GM08714 (cell line): Measurements from ENCODE around the gene TMEM163.
"Not testable (repeated sequence)": the region's sequence is repeated elsewhere in the genome, so short reads cannot be mapped to it uniquely, and the experiment has no call there.

Experiments used
- H3K4me3 ChIP-seq: fragments of 200-500 bp; sonication (Bioruptor generic); 2 replicates; pipeline ENCODE4 v1.5.1; 2014; ENCODE audit warnings: mild to moderate bottlenecking, low read length, inconsistent platforms
- ZNF274 ChIP-seq: IDR thresholded peaks from 2 replicates; pipeline ENCODE4 v1.6.1; 2012; ENCODE audit warnings: mild to moderate bottlenecking, low read depth, low read length

TMEM163 gene

DNA sequence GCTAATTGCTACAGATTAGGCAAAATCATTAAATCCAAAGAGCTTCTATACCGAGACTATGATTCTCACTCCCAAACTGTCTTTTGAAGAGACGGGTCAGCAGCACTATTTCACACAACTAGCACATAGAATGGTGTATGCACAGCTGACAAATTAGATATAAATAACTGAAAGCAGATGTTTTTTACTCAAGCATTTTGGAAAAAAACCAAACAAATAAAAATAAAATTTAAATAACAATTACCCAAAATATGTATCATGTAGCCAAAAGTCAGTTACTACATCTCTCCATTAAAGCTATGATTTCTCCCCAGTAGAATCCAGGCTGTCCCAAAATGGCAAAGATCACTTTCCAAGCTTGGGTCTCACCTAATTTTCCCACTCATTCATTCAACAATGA, 107.9 kb downstream of the TMEM163 start:
- no peak overlapping the region for H3K4me3 ChIP-seq
- TF ChIP-seq ZNF274: no peak

DNA sequence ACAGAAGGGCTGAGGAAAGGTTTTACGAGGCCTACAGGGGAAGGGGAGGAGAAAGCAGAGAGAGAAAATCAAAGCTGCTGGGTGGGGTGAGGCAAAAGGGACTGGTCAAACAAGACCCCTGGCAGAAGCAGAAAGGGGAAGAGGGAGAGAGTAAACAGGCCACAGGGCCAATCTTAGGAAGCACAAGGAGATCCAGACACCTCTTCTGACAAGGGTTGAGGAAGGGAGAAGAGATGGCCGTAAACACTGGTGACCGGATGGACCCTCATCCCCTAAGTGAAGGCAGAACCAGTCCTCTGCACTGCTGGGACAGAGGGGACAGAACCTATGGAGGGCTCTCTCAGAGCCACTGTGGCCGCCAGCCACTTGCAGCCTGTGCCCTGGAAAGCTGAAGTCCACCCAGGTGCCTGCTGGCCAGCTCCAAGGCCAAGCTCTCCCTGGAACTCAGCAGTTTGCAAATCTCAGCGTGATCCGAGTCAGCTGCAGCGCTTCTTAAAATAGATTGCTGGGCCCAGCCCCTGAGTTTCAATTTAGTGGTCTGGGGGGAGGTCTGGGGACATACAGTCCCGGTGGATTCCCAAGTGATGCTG, 108.8 kb downstream of the TMEM163 start:
- TF ChIP-seq ZNF274: no peak
- H3K4me3 ChIP-seq: no peak overlapping the region

DNA sequence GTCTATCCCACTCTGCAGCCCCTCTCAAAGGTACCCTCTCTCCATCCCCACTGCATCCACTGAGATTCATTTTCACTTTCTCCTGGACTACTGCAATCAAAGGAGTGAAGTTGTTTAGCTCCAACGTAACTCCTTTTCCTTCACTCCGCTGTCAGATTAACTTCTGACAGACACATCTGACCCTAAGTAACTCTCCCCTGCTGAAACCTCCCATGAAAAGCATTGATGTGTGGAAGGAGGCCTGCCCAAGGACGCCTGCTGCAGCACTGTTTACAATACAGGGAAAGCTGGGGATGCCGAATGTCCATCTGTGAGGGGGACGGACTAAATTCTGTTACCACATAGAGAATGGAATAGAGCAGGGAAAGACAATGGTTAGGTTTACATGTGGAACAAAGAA, 114.8 kb downstream of the TMEM163 start:
- no peak for TF ChIP-seq ZNF274

DNA sequence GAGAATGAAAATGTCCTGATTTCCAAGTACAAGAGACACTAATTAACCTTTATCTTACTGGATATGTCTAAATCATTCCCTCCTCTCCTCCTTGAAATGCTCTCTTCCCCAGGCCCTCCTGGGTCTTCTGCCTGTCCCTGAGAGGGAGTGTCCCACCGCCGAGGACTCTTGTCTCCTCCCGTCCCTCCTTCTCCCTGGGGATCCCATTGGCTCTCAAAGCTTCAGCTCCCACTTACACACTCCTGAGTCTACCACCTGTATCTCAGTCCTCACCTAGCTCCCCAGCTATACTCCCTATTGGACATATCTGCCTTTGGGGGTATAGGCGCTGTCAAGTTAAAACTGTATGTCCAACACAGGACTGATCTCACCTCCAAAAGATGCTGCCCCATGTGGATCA, 116.1 kb downstream of the TMEM163 start:
- H3K4me3 ChIP-seq: no peak overlapping the region
- no peak for TF ChIP-seq ZNF274

More for the DNA sequence above, 114.8 kb downstream of the TMEM163 start:
- no peak overlapping the region for H3K4me3 ChIP-seq

DNA sequence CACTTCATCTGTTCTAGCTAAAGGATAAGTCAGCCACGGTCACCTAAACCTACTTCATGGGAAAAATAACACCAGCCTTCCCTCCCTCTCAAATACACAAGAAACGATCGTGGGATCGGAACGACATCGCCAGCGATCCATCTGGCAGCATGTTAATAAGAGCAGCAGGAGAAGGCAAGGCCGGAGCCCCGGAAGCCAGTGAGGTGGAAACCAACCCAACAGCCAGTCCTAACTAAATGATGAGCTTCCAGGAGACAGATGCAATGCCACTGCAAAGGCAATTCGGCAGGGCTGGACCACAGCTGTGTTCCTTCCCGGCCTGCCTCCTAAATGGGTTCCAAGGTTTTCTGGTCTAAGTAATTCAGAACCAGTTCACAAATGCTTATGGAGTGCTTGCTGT, 117.5 kb downstream of the TMEM163 start:
- no peak overlapping the region for H3K4me3 ChIP-seq
- TF ChIP-seq ZNF274: no peak

DNA sequence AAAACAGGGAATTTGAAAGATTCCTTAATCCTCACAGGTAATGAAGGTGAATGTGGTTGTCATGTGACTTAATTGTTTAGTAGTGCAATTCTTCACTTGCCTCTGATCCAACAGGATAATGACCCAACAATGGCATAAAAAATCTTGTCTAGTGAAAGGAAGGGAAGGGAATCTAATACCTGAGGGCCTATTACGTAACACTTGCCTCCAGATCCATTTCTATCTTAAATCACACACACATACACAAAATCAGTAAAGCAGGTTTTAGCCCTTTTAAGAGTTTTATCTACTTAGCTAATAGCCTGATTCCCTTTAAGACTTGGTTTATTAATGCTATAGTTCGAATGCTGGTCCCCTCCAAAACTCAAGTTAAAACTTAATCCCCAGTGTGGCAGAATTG, 118.6 kb downstream of the TMEM163 start:
- TF ChIP-seq ZNF274: no peak
- H3K4me3 ChIP-seq: no peak overlapping the region

DNA sequence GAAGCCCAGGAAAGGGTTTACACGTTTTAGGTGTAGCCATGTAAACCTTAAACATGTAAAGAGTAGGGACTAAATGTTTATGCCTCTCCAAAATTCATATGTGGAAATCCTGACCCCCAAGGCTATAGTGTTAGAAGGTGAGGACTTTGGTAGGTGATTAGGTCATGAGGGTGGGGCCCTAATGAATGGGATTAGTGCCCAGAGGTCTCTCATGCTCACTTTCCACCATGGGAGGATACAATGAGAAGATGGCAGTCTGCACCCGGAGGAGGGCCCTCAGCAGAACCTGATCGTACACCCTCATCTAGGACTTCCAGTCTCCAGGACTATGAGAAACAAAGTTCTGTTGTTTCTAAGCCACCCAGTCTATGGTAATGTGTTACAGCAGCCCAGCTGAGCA, 119.6 kb downstream of the TMEM163 start:
- TF ChIP-seq ZNF274: no peak
- H3K4me3 ChIP-seq: no peak overlapping the region

DNA sequence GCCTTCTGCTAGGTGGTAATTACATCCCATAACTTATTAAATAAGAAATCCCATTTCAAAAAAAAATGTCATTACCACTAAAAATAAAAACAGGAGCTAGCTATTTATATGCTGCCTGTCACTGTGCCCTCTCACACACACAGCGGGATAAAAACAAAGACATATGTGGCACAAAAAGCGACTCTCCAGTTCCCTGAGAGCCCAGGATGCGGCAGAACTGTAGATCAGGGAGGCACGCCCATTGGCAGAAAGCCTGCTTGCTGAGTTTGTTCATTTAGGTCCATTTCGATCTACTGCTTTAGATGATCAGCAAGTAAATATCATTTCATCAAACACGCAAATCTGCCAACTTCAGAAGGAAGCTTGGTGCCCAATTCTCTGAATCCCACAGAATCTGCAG, 124.4 kb downstream of the TMEM163 start:
- no peak for TF ChIP-seq ZNF274
- H3K4me3 ChIP-seq: no peak overlapping the region

DNA sequence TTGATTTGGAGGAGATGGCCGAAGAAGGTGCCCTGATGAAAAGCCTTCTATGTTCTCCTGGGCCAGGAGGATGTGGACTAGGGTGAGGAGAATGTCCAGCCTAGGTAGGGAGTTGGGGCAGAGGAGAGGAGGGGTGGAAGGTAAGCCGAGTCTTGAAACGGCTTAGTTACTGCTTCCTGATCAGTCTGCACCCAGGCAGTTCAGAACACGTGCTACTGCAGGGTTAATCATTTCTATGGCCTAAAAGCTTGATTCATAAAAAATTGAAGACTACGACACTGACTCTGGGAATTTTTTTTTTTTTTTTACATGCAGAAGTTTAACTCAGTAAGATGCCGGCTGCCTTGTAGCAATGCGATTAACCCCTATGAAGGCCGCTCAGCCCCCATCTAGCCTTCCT, 125.3 kb downstream of the TMEM163 start:
- H3K4me3 ChIP-seq: no peak overlapping the region
- TF ChIP-seq ZNF274: no peak

DNA sequence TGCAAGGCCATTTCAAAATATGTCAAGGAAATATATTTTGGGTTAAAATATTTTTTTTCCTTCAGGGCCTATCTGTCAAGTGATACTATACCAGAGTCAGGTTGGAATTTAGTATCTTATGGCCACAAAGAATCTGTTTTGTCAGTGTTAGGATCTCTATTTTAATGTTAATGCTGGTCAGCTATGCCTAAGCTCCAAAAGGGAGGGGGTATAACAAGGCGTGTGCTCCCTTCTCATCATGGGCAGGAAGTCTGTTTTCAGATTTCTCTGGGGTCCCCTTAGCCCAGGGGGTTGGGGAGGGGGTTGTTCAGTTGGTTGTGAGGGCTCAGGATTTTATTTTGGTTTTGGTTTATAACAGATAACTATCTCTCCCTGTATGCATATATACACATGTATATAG, 126.4 kb downstream of the TMEM163 start:
- no peak for TF ChIP-seq ZNF274
- no peak overlapping the region for H3K4me3 ChIP-seq

DNA sequence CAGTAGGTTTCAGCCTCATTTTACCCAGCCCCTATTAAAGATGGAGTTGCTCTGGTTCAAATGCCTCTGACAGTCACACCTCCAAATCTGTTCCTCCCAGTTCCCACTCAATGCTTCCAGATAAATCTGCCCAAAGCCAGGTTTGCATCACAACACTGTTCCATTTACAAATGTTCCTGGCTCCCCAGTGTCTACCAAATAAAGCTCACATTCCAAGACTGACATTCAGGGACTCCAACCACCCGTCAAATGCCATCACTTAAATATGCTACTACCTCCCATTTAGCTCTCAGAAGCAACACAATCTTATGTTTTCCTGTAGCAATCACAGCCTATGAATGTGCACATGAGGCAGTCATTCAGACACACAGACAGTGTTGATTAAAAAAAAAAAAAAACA, 127.3 kb downstream of the TMEM163 start:
- no peak for TF ChIP-seq ZNF274

DNA sequence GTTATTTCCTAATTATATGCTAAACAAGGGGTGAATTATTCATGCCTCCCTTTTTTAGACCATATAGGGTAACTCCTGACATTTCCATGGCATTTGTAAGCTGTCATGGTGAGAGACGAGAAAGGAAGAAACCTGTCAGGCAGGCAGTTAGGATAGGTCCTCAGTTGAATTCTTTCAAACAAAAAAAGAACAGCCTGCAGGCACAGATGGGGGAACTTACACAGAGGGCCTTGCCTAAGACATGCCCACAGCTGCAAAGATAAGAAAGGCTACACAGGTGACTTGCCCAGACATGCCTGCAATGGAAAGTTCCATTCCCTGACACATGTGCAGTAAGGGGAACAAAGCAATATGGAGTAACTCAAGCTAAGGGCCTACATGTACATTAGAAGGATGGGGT, 128.1 kb downstream of the TMEM163 start:
- no peak overlapping the region for H3K4me3 ChIP-seq
- TF ChIP-seq ZNF274: no peak

More for the DNA sequence above, 127.3 kb downstream of the TMEM163 start:
- no peak overlapping the region for H3K4me3 ChIP-seq

DNA sequence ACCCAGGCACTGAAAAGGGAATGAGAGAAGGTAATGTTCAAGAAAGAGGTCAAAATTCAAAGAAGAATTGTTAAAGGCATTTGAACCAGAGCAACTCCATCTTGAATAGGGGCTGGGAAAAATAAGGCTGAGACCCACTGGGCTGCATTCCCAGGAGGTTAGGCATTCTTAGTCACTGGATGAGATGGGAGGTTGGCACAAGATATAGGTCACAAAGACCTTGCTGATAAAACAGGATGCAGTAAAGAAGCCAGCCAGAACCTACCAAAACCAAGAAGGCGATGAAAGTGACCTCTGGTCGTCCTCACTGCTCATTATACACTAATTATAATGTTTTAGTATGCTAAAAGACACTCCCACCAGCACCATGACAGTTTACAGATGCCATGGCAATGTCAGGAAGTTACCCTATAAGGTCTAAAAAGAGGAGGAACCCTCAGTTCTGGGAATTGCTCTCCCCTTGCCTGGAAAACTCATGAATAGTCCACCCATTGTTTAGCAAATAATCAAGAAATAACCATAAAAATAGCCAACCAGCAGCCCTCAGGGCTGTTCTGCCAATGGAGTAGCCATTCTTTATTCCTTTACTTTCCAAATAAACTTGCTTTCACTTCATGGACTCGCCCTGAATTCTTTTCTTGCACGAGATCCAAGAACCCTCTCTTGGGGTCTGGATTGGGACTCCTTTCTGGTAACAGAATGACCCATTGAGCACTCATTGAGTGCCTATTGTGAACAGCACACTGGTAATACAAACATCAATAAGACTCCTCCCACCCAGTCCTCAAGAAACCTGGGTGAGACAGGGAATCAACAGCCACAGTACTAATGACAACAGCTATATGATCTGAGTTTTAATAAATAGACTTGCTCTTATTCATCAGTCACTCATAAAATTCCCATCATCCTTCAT, 129.4 kb downstream of the TMEM163 start:
- H3K4me3 ChIP-seq: not testable (repeated sequence)

DNA sequence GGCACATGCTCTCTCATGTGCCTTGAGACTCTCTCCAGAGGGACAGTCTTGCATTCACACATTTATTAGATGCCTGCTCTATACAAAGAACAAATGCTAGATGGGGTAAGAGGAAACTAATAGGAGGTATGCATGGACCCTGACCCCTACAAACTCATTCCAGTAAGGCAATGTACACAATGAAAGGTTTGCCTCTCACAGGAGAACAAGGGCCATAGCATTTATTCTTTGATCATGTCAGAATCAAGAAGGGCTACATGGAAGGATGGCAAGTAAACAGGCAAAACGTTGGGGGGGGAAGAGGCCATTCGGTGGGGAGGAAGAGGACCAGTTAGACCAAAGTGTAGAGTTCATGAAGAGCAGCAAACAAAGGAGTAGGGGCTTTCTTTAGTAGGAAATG, 130.2 kb downstream of the TMEM163 start:
- TF ChIP-seq ZNF274: no peak
- no peak overlapping the region for H3K4me3 ChIP-seq

DNA sequence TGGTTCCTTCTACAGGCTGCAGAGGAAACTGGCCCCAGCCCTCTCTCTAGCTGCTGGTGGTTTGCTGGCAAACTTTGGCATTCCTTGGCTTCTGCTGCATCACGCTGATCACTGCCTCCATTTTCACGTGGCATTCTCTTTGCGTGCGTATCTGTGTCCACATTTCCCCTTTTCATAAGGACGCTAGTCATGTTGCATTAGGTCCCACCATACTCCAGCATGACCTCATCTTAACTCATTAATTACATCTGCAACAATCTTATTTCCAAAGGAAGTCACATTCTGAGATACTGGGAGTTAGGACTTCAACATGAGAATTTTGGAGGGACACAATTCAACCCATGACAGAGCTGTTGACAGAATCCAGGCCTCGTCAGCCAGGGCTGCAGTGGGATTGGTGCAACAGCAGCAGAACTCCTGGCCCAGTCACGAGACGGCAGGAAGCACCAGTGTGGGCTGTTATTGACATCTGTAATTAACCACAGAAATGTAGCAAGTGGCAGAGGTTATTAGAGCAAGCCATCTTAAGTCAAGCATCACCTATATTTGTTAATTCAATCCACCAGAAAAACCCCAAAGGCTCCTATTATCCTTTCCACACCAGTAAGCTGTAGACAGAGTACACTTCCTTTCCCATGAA, 132.4 kb downstream of the TMEM163 start:
- TF ChIP-seq ZNF274: no peak
- no peak overlapping the region for H3K4me3 ChIP-seq
